Esophagus squamous epithelium (tissue), 4 donors: ENCODE measurements around the gene HNRNPDL.

Source experiments
- CTCF ChIP-seq, 6 experiments: fragments of 450-650 bp in 4 of 6; fragments of 200-600 bp in 2 of 6; sonication (generic) in 2 of 6; IDR thresholded peaks; one replicate each; pipeline ENCODE4 v1.5.1; 2016 to 2019; ENCODE audit warnings: antibody characterized with exemption in 6 of 6, mild to moderate bottlenecking in 4 of 6, moderate library complexity in 4 of 6
- POLR2A ChIP-seq, 4 donors: fragments of 450-650 bp; IDR thresholded peaks; one replicate each; pipeline ENCODE4 v1.6.1; 2017; ENCODE audit warnings: antibody characterized with exemption in 4 of 4, mild to moderate bottlenecking in 4 of 4, moderate library complexity in 3 of 4

GRCh38 chr4:82423245-82424054 is 6.8 kb downstream of the HNRNPDL start:
- TF ChIP-seq CTCF (IDR thresholded peaks at IDR 0.05) (no peak), POLR2A (IDR thresholded peaks at IDR 0.05) (no peak)
